M059J (cell line): ENCODE data around the gene ZNF579. TPM values are rescaled to one million over a fixed set of nuclear protein-coding genes. Genes with fewer than 3 reads are reported as not detected.
"Not testable (repeated sequence)": the region's sequence is repeated elsewhere in the genome, so short reads cannot be mapped to it uniquely, and the experiment has no call there.

Experiments
- DNase-seq: peaks from one replicate; pipeline ENCODE4 v3.0.0-alpha.2; 2012; ENCODE audit warnings: low read depth
- total RNA-seq: library from RNA; depleted of rRNA; stranded (reverse); fragments of >200 nt; shearing (Covaris generic); gene quantifications from 2 replicates; pipeline ENCODE4 v1.2.3, GENCODE V29; 2014

ZNF579 gene
- total RNA-seq, 1 experiment from 2014 or later, result 4.3 TPM

- no peak for DNase-seq
Measured at GRCh38 chr19:55594996-55595545, 14.4 kb upstream of the ZNF579 start.

DNA sequence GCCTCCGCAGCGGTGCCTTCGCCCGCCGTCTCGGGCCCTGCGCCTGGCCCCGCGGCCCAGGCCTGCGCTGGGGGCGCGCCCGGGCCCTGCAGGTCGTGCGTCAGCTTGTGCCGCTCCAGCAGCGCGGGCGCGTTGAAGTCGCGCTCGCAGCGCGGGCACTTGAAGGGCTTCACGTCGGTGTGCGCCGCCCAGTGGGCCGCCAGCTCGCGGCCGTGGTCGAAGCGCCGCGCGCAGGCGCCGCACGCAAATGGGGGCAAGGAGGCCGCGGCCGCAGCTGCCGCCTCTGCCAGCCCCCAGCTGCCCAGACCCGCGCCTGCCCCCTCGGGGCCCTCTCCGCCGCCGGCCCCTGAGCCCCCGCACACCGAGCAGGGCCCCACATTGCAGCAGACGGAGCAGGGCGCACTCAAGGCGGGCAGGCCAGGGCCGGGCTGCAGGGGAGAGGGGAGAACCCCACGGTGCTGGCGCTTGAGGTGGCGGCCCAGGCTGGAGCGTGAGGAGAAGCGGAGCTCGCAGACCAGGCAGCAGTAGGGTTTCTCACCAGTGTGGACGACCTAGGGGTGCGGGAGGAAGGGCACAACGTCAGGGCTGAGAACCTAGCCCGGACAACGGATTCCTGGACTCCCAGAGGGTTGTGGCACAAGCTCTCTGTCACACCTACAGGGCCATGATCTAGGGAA lies 12.6 kb upstream of the ZNF579 start:
- DNase-seq, result no peak

GRCh38 chr19:55592391-55593090 lies 11.9 kb upstream of the ZNF579 start:
- no peak for DNase-seq

DNA sequence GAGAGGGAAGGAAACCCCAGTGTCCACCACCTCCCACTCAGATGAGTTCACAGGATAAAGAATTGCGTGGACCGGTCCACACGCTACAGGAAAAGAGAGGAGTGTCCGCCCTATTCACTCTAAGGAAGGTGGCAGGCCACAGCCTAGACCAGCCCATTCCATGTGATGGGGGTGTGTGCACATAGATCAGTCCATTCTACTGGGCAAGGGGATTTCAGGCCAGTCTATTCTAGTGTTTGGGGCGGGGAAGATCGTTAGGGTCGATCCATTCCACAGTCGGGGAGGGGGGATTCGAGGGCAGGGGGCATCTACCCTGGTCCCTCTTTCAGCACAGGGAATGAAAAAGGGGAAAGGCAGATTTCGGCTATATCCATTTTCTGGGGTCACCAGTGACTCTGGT lies 10.9 kb upstream of the ZNF579 start:
- DNase-seq, result no peak

- DNase-seq, result no peak
Measured at GRCh38 chr19:55590617-55591016, 10.0 kb upstream of the ZNF579 start.

- no peak for DNase-seq
Measured at GRCh38 chr19:55590109-55590508, 9.5 kb upstream of the ZNF579 start.

GRCh38 chr19:55588738-55589137 lies 8.1 kb upstream of the ZNF579 start:
- DNase-seq, result no peak

- DNase-seq, result peak; percentile 92
Measured at GRCh38 chr19:55586976-55587668, 6.5 kb upstream of the ZNF579 start.

- peak; percentile 72 for DNase-seq
Measured at GRCh38 chr19:55585658-55586339, 5.2 kb upstream of the ZNF579 start.

GRCh38 chr19:55584871-55585270 lies 4.2 kb upstream of the ZNF579 start:
- no peak for DNase-seq

DNA sequence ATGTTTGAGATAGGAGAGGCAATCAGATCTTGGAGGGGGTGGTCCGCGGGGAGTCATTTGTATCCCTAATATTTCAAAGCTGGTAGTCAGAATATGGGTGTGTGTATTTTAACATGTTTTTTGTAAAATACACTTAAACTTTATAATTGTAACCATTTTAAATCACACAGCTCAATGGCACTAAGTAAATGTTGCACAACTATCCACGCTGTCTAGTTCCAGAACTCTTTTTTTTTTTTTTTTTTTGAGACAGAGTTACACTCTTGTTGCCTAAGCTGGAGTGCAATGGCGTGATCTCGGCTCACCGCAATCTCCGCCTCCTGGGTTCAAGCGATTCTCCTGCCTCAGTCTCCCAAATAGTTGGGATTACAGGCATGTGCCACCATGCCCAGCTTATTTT lies 3.2 kb upstream of the ZNF579 start:
- not testable (repeated sequence) for DNase-seq

GRCh38 chr19:55582284-55582683 lies 1.6 kb upstream of the ZNF579 start:
- not testable (repeated sequence) for DNase-seq

GRCh38 chr19:55581823-55582223 lies 1.2 kb upstream of the ZNF579 start:
- no peak for DNase-seq

DNA sequence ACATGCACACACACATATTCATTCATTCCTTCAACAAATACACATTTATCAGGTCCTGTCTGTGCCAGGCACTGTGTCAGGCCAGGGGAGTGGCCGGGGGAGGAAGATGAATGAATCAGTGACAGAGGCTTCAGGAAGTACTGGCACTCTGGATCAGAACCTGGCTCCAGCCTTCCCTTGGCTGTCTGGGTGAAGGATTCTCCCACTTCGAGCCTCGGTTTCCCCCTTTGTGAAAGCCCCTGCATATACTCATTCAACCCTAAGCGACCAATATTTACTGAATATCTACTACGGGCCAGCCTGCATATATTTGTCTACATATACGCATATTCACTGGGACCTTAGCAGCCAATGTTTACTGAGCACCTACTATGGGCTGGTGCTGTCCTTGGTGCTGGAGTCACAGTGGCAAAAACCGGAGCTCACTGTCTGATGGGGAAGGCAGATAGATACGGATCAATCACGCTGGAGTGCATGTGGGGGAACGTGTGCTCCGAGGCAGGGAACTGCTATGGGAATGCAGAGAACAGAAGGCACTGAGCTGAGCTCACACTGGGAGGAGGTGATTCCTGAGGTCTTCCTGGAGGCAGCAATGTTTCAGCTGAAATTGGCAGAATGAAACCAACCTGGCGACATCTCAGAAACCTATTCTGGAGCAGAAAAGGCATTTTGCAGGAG lies 636 bp upstream of the ZNF579 start:
- no peak for DNase-seq

DNA sequence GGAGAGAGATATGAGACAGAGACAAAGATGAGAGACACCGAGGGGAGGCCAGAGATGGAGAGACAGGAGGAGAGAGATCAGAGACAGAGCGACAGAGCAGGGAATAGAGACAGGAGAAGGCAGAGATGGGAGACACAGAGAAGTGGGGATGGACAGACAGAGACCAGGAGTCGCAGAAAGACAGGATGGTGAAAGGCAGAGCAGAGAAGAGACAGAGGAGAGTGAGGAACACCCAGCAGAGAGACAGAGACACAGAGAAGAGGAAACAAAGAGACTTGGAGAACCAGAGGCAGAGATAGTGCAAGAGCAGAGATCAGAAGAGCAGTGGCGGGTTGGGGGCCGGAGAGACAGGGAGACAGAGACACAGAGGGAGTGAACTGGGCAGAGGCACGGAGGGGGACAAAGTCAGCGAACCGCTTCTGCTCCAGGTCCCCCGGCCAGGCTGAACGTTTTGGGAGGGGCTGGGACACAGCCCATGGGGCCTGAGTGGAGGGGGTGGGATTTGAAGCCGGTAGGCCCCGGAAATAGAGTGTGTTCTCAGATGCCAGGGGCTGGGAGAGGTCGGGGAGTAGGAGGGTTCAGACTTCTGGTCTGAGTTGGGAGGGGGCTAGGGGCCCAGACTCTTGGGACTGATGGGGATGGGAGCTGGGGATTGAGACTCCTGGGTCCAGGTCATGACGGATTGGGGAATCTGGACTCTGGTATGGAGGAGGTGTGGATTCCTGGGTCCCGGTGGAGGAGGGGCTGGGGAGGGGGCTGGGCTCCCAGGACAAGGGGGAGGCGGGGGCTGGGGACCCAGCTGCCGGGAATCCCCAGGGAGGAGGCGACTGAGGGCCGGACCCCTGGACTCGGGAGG lies 654 bp downstream of the ZNF579 start:
- no peak for DNase-seq

DNA sequence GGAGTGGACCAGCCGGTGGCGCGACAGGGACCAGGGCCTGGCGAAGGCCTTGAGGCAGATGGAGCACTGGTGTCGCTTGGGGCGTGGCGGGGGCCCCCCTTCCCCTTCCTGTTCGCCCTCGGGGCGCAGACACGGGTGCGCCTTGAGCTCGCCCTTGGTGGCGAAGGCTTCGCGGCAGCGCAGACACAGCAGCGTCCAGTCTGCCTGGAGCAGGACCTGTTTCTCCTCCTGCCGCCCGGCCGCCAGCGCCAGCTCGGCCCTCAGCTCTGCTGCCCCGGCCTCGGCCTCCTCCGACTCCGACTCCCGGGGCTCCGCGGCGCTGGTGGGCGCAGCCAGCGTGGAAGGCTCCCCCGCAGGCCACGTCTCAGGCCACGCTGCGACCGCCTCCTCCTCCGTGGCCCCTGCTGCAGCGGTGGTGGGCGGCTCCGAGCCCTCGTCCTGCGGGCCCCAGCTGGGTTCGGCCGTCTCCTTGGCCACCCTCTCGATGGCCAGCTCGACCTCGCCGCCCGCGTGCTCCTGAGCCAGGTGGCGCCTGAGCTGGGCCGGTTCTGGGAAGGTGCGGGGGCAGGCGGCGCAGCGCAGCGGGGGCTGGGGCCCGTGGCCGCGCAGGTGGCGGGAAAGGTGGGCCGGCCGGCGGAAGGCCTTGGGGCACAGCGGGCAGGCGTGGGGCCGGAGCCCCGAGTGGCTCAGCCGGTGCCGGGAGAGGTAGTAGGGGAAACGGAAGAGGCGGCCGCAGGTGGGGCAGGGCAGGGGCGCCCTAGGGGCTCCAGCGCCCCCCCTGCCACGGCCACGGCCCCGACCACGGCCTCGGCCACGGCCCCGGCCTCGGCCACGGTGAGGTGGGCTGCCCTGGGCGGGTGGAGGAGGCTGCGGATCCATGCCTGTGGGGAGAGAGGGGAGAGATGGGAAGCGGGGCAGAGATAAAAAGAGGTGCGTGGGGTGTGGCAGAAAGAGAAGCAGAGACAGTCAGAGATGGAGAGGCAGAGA lies 1.6 kb downstream of the ZNF579 start:
- no peak for DNase-seq

GRCh38 chr19:55578031-55578760 lies 2.5 kb downstream of the ZNF579 start:
- DNase-seq, result no peak

DNA sequence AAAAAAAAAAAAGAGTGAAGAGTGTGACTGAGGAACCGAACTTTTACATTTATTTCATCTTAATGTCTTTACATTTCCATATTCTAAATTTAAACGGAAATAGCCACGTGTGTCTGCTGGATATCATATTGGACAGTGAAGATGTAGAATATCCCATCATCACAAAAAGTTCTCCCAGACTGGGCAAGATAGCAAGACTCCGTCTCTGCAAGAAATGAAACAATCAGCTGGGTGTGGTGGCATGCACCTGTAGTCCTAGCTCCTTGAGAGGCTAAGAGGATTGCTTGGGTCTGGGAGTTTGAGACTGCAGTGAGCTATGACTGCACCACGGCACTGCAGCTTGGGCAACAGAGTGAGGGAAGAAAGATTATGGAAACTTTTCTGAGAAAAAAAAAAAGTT lies 3.9 kb downstream of the ZNF579 start:
- DNase-seq, result no peak

GRCh38 chr19:55573929-55574328 lies 6.7 kb downstream of the ZNF579 start:
- DNase-seq, result not testable (repeated sequence)
